GM23338 (cell line): Measurements from ENCODE around the gene RNF214. TPM values are rescaled to one million over a fixed set of nuclear protein-coding genes. Genes with fewer than 3 reads are reported as not detected.

ENCODE experiments used
- ATAC-seq: fragments of 200-7000 bp; cut with Tn5 transposase; 3 replicates; pipeline ENCODE4 v1.9.1; 2020
- DNase-seq: peaks from one replicate; pipeline ENCODE4 v3.0.0-alpha.2; 2015; ENCODE audit warnings: low spot score
- H2AFZ ChIP-seq: fragments of 200-600 bp; sonication (generic); 2 replicates; pipeline ENCODE4 v1.8.0; 2016; ENCODE audit warnings: antibody characterized with exemption, mild to moderate bottlenecking, moderate library complexity
- H3F3A ChIP-seq: fragments of 200-600 bp; sonication (generic); replicated peaks from 2 replicates; pipeline ENCODE4 v1.8.0; 2017; ENCODE audit warnings: antibody characterized with exemption, mixed run types, low read depth
- H3K27ac ChIP-seq: fragments of 200-600 bp; sonication (generic); 2 replicates; pipeline ENCODE4 v1.6.1; 2016; ENCODE audit warnings: low read depth
- H3K27me3 ChIP-seq: fragments of 200-600 bp; sonication (generic); 2 replicates; pipeline ENCODE4 v1.8.0; 2016; ENCODE audit warnings: mild to moderate bottlenecking, mixed run types, moderate library complexity; ENCODE audit not compliant: insufficient read depth
- H3K36me3 ChIP-seq: fragments of 200-600 bp; sonication (generic); 2 replicates; pipeline ENCODE4 v1.8.0; 2016; ENCODE audit warnings: mild to moderate bottlenecking; ENCODE audit not compliant: insufficient read depth
- H3K4me1 ChIP-seq: fragments of 200-600 bp; sonication (generic); 2 replicates; pipeline ENCODE4 v1.8.0; 2016; ENCODE audit warnings: mild to moderate bottlenecking, moderate library complexity; ENCODE audit not compliant: insufficient read depth
- H3K4me2 ChIP-seq: fragments of 200-600 bp; sonication (generic); 2 replicates; pipeline ENCODE4 v1.7.1; 2017; ENCODE audit warnings: mixed run types
- H3K4me3 ChIP-seq: fragments of 200-600 bp; sonication (generic); 2 replicates; pipeline ENCODE4 v1.6.1; 2016; ENCODE audit warnings: mixed run types
- H3K79me2 ChIP-seq: fragments of 200-600 bp; sonication (generic); replicated peaks from 2 replicates; pipeline ENCODE4 v1.8.0; 2017; ENCODE audit warnings: mild to moderate bottlenecking; ENCODE audit not compliant: insufficient read depth
- H3K9me2 ChIP-seq: fragments of 200-600 bp; sonication (generic); 2 replicates; pipeline ENCODE4 v1.8.0; 2017; ENCODE audit not compliant: insufficient read depth
- H4K20me1 ChIP-seq: fragments of 200-600 bp; sonication (generic); replicated peaks from 2 replicates; pipeline ENCODE4 v1.8.0; 2017; ENCODE audit warnings: mild to moderate bottlenecking; ENCODE audit not compliant: insufficient read depth
- H3K27ac Mint-ChIP-seq: 2 replicates; pipeline ENCODE4 v1.8.0; 2020; ENCODE audit warnings: inconsistent platforms, mild to moderate bottlenecking, moderate library complexity, mixed read lengths
- H3K27me3 Mint-ChIP-seq: 3 replicates; pipeline ENCODE4 v1.8.0; 2022; ENCODE audit warnings: low read depth, mild to moderate bottlenecking, moderate library complexity, mixed read lengths, inconsistent platforms; ENCODE audit not compliant: insufficient read depth, poor library complexity
- H3K36me3 Mint-ChIP-seq: 3 replicates; pipeline ENCODE4 v1.8.0; 2021; ENCODE audit warnings: low read depth, mild to moderate bottlenecking, inconsistent platforms, moderate library complexity, mixed read lengths
- H3K4me1 Mint-ChIP-seq: 3 replicates; pipeline ENCODE4 v1.8.0; 2020; ENCODE audit warnings: mild to moderate bottlenecking, inconsistent platforms, mixed read lengths
- H3K4me3 Mint-ChIP-seq: 3 replicates; pipeline ENCODE4 v1.8.0; 2021; ENCODE audit warnings: moderate library complexity, mild to moderate bottlenecking, inconsistent platforms, mixed read lengths
- H3K9me3 Mint-ChIP-seq: 3 replicates; pipeline ENCODE4 v1.8.0; 2020; ENCODE audit warnings: moderate library complexity, mild to moderate bottlenecking, inconsistent platforms, mixed read lengths
- CREB1 ChIP-seq: fragments of 250-450 bp; sonication (Bioruptor Pico); IDR thresholded peaks from 2 replicates; pipeline ENCODE4 v1.5.0; 2020; ENCODE audit warnings: low read depth, mild to moderate bottlenecking, moderate library complexity
- EZH2 ChIP-seq: fragments of 200-600 bp; sonication (generic); IDR thresholded peaks from one replicate; pipeline ENCODE4 v1.8.0; 2017; ENCODE audit warnings: antibody characterized with exemption, mild to moderate bottlenecking, low read depth; ENCODE audit not compliant: unreplicated experiment
- EZH2phosphoT487 ChIP-seq: fragments of 200-600 bp; sonication (generic); IDR thresholded peaks from one replicate; pipeline ENCODE4 v1.8.1; 2018; ENCODE audit warnings: antibody characterized with exemption; ENCODE audit not compliant: unreplicated experiment
- JUNB ChIP-seq: IDR thresholded peaks from one replicate; pipeline ENCODE4 v1.6.1; 2016; ENCODE audit warnings: antibody characterized with exemption; ENCODE audit not compliant: unreplicated experiment
- NANOG ChIP-seq: IDR thresholded peaks from 2 replicates; pipeline ENCODE4 v1.6.1; 2016; ENCODE audit warnings: antibody characterized with exemption, borderline replicate concordance
- POLR2AphosphoS5 ChIP-seq: IDR thresholded peaks from 2 replicates; pipeline ENCODE4 v1.6.1; 2016; ENCODE audit warnings: antibody characterized with exemption, low read depth
- STAT1 ChIP-seq: IDR thresholded peaks from one replicate; pipeline ENCODE4 v1.6.1; 2016; ENCODE audit warnings: antibody characterized with exemption; ENCODE audit not compliant: unreplicated experiment
- ZNF114 ChIP-seq: fragments of 250-450 bp; sonication (Bioruptor Pico); IDR thresholded peaks from 2 replicates; pipeline ENCODE4 v1.5.0; 2020; ENCODE audit warnings: mild to moderate bottlenecking, moderate library complexity
- ZNF331 ChIP-seq: fragments of 250-450 bp; sonication (Bioruptor Pico); IDR thresholded peaks from 2 replicates; pipeline ENCODE4 v1.5.0; 2020; ENCODE audit warnings: low read depth, mild to moderate bottlenecking, moderate library complexity
- polyA plus RNA-seq: library from polyadenylated mRNA; unstranded; fragments of >200 nt; fragmentation: Nextera tagmentation; extraction: Ambion mirVana; gene quantifications from 2 replicates; pipeline ENCODE4 v1.2.1, GENCODE V29; 2016
- total RNA-seq: library from RNA; depleted of rRNA; stranded (reverse); fragments of >200 nt; shearing (Covaris generic); gene quantifications from 2 replicates; pipeline ENCODE4 v1.2.3, GENCODE V29; 2014
- TF ChIP-seq, protein P1 (sequence below): IDR thresholded peaks from one replicate; pipeline ENCODE4 v1.6.1; 2018; ENCODE audit warnings: antibody characterized with exemption; ENCODE audit not compliant: unreplicated experiment
- TF ChIP-seq, protein P2 (sequence below), 2 experiments: fragments of 200-600 bp in 1 of 2; sonication (generic) in 1 of 2; conservative IDR thresholded peaks; 2 replicates each; pipeline versions ENCODE4 v1.5.1 to v1.6.1; 2016 to 2017; ENCODE audit warnings: antibody characterized with exemption in 2 of 2, low read depth in 2 of 2, mild to moderate bottlenecking in 2 of 2, moderate library complexity in 1 of 2
- TF ChIP-seq, protein P3 (sequence below): IDR thresholded peaks from 2 replicates; pipeline ENCODE4 v1.6.1; 2016; ENCODE audit warnings: antibody characterized with exemption
- TF ChIP-seq, protein P4 (sequence below): fragments of 250-450 bp; sonication (Bioruptor Pico); IDR thresholded peaks from 2 replicates; pipeline ENCODE4 v1.5.0; 2020; ENCODE audit warnings: mild to moderate bottlenecking, moderate library complexity

The RNF214 gene
- total and polyA plus RNA-seq, 2 experiments from 2014 or later = 19.4 to 28.4 TPM

DNA sequence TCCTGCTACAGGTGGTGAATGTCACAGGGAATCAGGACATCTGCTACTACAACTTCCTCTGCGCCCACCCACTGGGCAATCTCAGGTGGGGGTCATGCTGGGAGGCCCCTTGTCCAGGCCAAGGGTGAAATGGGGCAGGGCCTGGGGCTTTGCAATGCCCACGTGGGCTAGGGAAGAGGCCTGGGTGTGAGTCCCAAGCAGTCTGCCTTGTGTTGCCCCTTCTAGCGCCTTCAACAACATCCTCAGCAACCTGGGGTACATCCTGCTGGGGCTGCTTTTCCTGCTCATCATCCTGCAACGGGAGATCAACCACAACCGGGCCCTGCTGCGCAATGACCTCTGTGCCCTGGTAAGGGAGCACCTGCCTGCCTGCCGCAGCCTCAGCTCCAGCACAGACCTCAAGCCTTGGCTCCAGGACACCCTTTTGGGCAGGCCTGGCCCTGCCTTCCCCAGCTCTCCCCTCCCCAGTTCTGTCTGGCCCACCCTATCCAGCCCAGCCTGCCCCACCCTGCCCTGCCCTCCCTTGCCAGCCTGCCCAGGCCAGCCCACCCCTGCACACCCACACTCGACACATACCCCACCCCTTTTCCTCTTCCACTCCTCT, 42.4 kb upstream of the RNF214 start:
- H4K20me1 ChIP-seq = no peaks in the 10 kb centered on the region
- H3K4me3 Mint-ChIP-seq = no peak overlapping the region
- H3K9me3 Mint-ChIP-seq = no peaks in the 10 kb centered on the region
- no peak overlapping the region for H3K27ac ChIP-seq
- no peaks in the 10 kb centered on the region; the same call in 2 of the 3 replicates for H3K4me1 Mint-ChIP-seq
- no peak for DNase-seq
- no peaks in the 10 kb centered on the region for H3K36me3 ChIP-seq
- peaks cover 9% of the 10 kb centered on the region for H3K27me3 Mint-ChIP-seq
- no peak for ATAC-seq
- H3K36me3 Mint-ChIP-seq = peaks cover 4% of the 10 kb centered on the region; the same call in 2 of the 3 replicates
- no peaks in the 10 kb centered on the region for H3F3A ChIP-seq
- H3K9me2 ChIP-seq = no peaks in the 10 kb centered on the region
- no peaks in the 10 kb centered on the region for H3K27me3 ChIP-seq
- H3K4me3 ChIP-seq = no peak overlapping the region
- no peak overlapping the region for H2AFZ ChIP-seq
- H3K4me2 ChIP-seq = no peak overlapping the region
- no peak overlapping the region for H3K27ac Mint-ChIP-seq
- no peaks in the 10 kb centered on the region for H3K79me2 ChIP-seq
- H3K4me1 ChIP-seq = no peaks in the 10 kb centered on the region
- TF ChIP-seq POLR2AphosphoS5 = no peak
- TF ChIP-seq, protein P1, sequence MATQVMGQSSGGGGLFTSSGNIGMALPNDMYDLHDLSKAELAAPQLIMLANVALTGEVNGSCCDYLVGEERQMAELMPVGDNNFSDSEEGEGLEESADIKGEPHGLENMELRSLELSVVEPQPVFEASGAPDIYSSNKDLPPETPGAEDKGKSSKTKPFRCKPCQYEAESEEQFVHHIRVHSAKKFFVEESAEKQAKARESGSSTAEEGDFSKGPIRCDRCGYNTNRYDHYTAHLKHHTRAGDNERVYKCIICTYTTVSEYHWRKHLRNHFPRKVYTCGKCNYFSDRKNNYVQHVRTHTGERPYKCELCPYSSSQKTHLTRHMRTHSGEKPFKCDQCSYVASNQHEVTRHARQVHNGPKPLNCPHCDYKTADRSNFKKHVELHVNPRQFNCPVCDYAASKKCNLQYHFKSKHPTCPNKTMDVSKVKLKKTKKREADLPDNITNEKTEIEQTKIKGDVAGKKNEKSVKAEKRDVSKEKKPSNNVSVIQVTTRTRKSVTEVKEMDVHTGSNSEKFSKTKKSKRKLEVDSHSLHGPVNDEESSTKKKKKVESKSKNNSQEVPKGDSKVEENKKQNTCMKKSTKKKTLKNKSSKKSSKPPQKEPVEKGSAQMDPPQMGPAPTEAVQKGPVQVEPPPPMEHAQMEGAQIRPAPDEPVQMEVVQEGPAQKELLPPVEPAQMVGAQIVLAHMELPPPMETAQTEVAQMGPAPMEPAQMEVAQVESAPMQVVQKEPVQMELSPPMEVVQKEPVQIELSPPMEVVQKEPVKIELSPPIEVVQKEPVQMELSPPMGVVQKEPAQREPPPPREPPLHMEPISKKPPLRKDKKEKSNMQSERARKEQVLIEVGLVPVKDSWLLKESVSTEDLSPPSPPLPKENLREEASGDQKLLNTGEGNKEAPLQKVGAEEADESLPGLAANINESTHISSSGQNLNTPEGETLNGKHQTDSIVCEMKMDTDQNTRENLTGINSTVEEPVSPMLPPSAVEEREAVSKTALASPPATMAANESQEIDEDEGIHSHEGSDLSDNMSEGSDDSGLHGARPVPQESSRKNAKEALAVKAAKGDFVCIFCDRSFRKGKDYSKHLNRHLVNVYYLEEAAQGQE = no peak
- TF ChIP-seq EZH2 = no peak
- TF ChIP-seq ZNF331 (CRISPR knock-in tag) = no peak
- TF ChIP-seq, protein P2, sequence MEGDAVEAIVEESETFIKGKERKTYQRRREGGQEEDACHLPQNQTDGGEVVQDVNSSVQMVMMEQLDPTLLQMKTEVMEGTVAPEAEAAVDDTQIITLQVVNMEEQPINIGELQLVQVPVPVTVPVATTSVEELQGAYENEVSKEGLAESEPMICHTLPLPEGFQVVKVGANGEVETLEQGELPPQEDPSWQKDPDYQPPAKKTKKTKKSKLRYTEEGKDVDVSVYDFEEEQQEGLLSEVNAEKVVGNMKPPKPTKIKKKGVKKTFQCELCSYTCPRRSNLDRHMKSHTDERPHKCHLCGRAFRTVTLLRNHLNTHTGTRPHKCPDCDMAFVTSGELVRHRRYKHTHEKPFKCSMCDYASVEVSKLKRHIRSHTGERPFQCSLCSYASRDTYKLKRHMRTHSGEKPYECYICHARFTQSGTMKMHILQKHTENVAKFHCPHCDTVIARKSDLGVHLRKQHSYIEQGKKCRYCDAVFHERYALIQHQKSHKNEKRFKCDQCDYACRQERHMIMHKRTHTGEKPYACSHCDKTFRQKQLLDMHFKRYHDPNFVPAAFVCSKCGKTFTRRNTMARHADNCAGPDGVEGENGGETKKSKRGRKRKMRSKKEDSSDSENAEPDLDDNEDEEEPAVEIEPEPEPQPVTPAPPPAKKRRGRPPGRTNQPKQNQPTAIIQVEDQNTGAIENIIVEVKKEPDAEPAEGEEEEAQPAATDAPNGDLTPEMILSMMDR (conservative IDR thresholded peaks at IDR 0.05; ENCODE audit: low read depth in 2 of 2) = no peak
- no peak for TF ChIP-seq CREB1 (CRISPR knock-in tag)
- no peak for TF ChIP-seq STAT1
- TF ChIP-seq EZH2phosphoT487 = no peak
- TF ChIP-seq, protein P3, sequence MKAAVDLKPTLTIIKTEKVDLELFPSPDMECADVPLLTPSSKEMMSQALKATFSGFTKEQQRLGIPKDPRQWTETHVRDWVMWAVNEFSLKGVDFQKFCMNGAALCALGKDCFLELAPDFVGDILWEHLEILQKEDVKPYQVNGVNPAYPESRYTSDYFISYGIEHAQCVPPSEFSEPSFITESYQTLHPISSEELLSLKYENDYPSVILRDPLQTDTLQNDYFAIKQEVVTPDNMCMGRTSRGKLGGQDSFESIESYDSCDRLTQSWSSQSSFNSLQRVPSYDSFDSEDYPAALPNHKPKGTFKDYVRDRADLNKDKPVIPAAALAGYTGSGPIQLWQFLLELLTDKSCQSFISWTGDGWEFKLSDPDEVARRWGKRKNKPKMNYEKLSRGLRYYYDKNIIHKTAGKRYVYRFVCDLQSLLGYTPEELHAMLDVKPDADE = no peak
- no peak for TF ChIP-seq NANOG
- no peak for TF ChIP-seq ZNF114 (CRISPR knock-in tag)
- TF ChIP-seq JUNB = no peak
- TF ChIP-seq, protein P4, sequence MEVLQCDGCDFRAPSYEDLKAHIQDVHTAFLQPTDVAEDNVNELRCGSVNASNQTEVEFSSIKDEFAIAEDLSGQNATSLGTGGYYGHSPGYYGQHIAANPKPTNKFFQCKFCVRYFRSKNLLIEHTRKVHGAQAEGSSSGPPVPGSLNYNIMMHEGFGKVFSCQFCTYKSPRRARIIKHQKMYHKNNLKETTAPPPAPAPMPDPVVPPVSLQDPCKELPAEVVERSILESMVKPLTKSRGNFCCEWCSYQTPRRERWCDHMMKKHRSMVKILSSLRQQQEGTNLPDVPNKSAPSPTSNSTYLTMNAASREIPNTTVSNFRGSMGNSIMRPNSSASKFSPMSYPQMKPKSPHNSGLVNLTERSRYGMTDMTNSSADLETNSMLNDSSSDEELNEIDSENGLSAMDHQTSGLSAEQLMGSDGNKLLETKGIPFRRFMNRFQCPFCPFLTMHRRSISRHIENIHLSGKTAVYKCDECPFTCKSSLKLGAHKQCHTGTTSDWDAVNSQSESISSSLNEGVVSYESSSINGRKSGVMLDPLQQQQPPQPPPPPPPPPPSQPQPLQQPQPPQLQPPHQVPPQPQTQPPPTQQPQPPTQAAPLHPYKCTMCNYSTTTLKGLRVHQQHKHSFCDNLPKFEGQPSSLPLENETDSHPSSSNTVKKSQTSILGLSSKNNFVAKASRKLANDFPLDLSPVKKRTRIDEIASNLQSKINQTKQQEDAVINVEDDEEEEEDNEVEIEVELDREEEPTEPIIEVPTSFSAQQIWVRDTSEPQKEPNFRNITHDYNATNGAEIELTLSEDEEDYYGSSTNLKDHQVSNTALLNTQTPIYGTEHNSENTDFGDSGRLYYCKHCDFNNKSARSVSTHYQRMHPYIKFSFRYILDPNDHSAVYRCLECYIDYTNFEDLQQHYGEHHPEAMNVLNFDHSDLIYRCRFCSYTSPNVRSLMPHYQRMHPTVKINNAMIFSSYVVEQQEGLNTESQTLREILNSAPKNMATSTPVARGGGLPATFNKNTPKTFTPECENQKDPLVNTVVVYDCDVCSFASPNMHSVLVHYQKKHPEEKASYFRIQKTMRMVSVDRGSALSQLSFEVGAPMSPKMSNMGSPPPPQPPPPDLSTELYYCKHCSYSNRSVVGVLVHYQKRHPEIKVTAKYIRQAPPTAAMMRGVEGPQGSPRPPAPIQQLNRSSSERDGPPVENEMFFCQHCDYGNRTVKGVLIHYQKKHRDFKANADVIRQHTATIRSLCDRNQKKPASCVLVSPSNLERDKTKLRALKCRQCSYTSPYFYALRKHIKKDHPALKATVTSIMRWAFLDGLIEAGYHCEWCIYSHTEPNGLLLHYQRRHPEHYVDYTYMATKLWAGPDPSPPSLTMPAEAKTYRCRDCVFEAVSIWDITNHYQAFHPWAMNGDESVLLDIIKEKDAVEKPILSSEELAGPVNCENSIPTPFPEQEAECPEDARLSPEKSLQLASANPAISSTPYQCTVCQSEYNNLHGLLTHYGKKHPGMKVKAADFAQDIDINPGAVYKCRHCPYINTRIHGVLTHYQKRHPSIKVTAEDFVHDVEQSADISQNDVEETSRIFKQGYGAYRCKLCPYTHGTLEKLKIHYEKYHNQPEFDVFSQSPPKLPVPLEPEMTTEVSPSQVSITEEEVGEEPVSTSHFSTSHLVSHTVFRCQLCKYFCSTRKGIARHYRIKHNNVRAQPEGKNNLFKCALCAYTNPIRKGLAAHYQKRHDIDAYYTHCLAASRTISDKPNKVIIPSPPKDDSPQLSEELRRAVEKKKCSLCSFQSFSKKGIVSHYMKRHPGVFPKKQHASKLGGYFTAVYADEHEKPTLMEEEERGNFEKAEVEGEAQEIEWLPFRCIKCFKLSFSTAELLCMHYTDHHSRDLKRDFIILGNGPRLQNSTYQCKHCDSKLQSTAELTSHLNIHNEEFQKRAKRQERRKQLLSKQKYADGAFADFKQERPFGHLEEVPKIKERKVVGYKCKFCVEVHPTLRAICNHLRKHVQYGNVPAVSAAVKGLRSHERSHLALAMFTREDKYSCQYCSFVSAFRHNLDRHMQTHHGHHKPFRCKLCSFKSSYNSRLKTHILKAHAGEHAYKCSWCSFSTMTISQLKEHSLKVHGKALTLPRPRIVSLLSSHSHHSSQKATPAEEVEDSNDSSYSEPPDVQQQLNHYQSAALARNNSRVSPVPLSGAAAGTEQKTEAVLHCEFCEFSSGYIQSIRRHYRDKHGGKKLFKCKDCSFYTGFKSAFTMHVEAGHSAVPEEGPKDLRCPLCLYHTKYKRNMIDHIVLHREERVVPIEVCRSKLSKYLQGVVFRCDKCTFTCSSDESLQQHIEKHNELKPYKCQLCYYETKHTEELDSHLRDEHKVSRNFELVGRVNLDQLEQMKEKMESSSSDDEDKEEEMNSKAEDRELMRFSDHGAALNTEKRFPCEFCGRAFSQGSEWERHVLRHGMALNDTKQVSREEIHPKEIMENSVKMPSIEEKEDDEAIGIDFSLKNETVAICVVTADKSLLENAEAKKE (CRISPR knock-in tag) = no peak
